ENCODE measurements around the gene PEF1. TPM values are rescaled to one million over a fixed set of nuclear protein-coding genes. Genes with fewer than 3 reads are reported as not detected.

PEF1 gene
- total and polyA plus RNA-seq, 2 of the 8 experiments (the other 6 are each of a cell fraction or from before 2014, with no cell fraction given) = 35.2 to 69.2 TPM

GRCh38 chr1:31592132-31592531 lies 52.5 kb downstream of the PEF1 start:
- H3K4me2 ChIP-seq (ENCODE audit: insufficient read depth in 1 of 2, low read depth in 2 of 2, low read length in 2 of 2) = no peak overlapping the region
- no peaks in the 10 kb centered on the region for H4K20me1 ChIP-seq (replicated peaks in 1 of 2; ENCODE audit: control insufficient read depth in 1 of 2, insufficient read depth in 2 of 2, low read length in 2 of 2)
- H3K9ac ChIP-seq (replicated peaks in 1 of 4; ENCODE audit: extremely low read depth in 1 of 4, low read depth in 3 of 4, low read length in 3 of 4) = no peak overlapping the region
- H3K23me2 ChIP-seq (ENCODE audit: low read depth, low read length) = no peaks in the 10 kb centered on the region; the same call in 1 of the 2 replicates
- no peaks in the 10 kb centered on the region for H3K36me3 ChIP-seq (ENCODE audit: control insufficient read depth in 2 of 4, insufficient read depth in 4 of 4, low read length in 3 of 4)
- no peaks in the 10 kb centered on the region for H3K9me3 ChIP-seq (ENCODE audit: insufficient read depth in 2 of 2, low read depth in 1 of 2, low read length in 1 of 2)
- H3K4me3 ChIP-seq (ENCODE audit: extremely low read depth in 1 of 4, insufficient read depth in 2 of 4, low read depth in 3 of 4, low read length in 4 of 4) = no peak overlapping the region
- CTCF ChIA-PET (ENCODE audit: partially characterized antibody) = interaction anchor here (1.0 to 3.9 kb wide), 14 partner anchors 10 to 172 kb away, joined by 3 to 62 read pairs (median 6); partner anchors contain the start of gene TINAGL1
- no peak overlapping the region for H3K56ac ChIP-seq (replicated peaks; ENCODE audit: insufficient read length, low read depth, low read length)
- H2AFZ ChIP-seq (ENCODE audit: low read length) = no peak overlapping the region
- no peak overlapping the region for H3K27ac ChIP-seq (ENCODE audit: low read depth, low read length)
- H4K5ac ChIP-seq (ENCODE audit: insufficient read length, low read depth, low read length) = no peak overlapping the region
- H2BK12ac ChIP-seq (ENCODE audit: low read depth, low read length) = no peak overlapping the region
- H3K14ac ChIP-seq (ENCODE audit: insufficient read length) = no peak overlapping the region
- no peak overlapping the region for H2AK5ac ChIP-seq (ENCODE audit: low read depth, low read length)
- no peaks in the 10 kb centered on the region for H3K79me1 ChIP-seq (ENCODE audit: low read depth, low read length)
- peak overlapping the region; percentile 62; the same call in 1 of the 2 replicates for H2BK20ac ChIP-seq (ENCODE audit: low read length)
- H2BK120ac ChIP-seq (replicated peaks; ENCODE audit: low read depth, low read length) = no peak overlapping the region
- no peak overlapping the region for H4K8ac ChIP-seq (ENCODE audit: extremely low read depth, insufficient read depth, low read length)
- no peak overlapping the region for H3K18ac ChIP-seq (ENCODE audit: extremely low read depth, low read length)
- H3K27me3 ChIP-seq (replicated peaks in 1 of 4; ENCODE audit: control insufficient read depth in 3 of 4, extremely low read depth in 1 of 4, insufficient read depth in 3 of 4, low read length in 3 of 4) = peaks cover 0 to 12% (median 5%) of the 10 kb centered on the region in 4 experiments; a peak in 4 of 7 replicates
- no peak for FAIRE-seq
- no peak overlapping the region for H2BK5ac ChIP-seq (ENCODE audit: low read depth, low read length)
- no peak overlapping the region for H4K91ac ChIP-seq (replicated peaks; ENCODE audit: insufficient read length, low read length)
- H2BK15ac ChIP-seq (ENCODE audit: low read length) = no peak overlapping the region
- no peak overlapping the region for H3K4ac ChIP-seq (replicated peaks; ENCODE audit: insufficient read length, low read depth, low read length)
- H3K4me1 ChIP-seq (replicated peaks in 1 of 4; ENCODE audit: control insufficient read depth in 3 of 4, insufficient read depth in 4 of 4, low read length in 3 of 4) = peaks cover 2 to 9% (median 6%) of the 10 kb centered on the region in 4 experiments; a peak in 6 of 7 replicates
- no peak for DNase-seq (ENCODE audit: low read depth in 1 of 2, low spot score in 2 of 2)
- H3K79me2 ChIP-seq (ENCODE audit: control insufficient read depth in 1 of 2, insufficient read depth in 2 of 2, low read length in 2 of 2) = no peaks in the 10 kb centered on the region
- H3K23ac ChIP-seq (ENCODE audit: insufficient read length) = no peak overlapping the region
- POLR2A ChIA-PET (ENCODE audit: partially characterized antibody) = interaction anchor here (1.1 to 1.9 kb wide), 2 partner anchors 27 to 43 kb away, joined by 3 to 7 read pairs; no protein-coding TSS in a partner anchor
- TF ChIP-seq JUN (IDR thresholded peaks at IDR 0.05; ENCODE audit: low read depth, low read length) (no peak), TEAD4 (IDR thresholded peaks at IDR 0.05; ENCODE audit: low read depth, low read length) (no peak), CEBPB (IDR thresholded peaks at IDR 0.05; ENCODE audit: low read depth, low read length) (no peak), POU5F1 (IDR thresholded peaks at IDR 0.05; ENCODE audit: low read depth, low read length) (no peak), CREB1 (IDR thresholded peaks at IDR 0.05) (no peak), HDAC6 (IDR thresholded peaks at IDR 0.05; ENCODE audit: low read depth, low read length) (no peak), SIRT6 (IDR thresholded peaks at IDR 0.05; ENCODE audit: low read length) (no peak), RFX5 (IDR thresholded peaks at IDR 0.05; ENCODE audit: borderline replicate concordance, low read depth, low read length) (no peak), ASH2L (IDR thresholded peaks at IDR 0.05; ENCODE audit: low read length) (no peak), EP300 (IDR thresholded peaks at IDR 0.05; ENCODE audit: borderline replicate concordance in 1 of 2, low read depth in 2 of 2, low read length in 2 of 2) (no peak), POLR2AphosphoS5 (IDR thresholded peaks at IDR 0.05; ENCODE audit: low read depth, low read length) (no peak), PHF8 (conservative IDR thresholded peaks at IDR 0.05; ENCODE audit: low read depth, low read length) (no peak), ZNF274 (IDR thresholded peaks at IDR 0.05; ENCODE audit: borderline replicate concordance, extremely low read depth, low read length) (no peak), SRF (IDR thresholded peaks at IDR 0.05; ENCODE audit: low read depth, low read length) (no peak), NANOG (IDR thresholded peaks at IDR 0.05; ENCODE audit: insufficient read depth, low read depth, low read length, poor library complexity, severe bottlenecking) (no peak)
- TF ChIP-seq, protein P1, sequence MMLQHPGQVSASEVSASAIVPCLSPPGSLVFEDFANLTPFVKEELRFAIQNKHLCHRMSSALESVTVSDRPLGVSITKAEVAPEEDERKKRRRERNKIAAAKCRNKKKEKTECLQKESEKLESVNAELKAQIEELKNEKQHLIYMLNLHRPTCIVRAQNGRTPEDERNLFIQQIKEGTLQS (IDR thresholded peaks at IDR 0.05; ENCODE audit: insufficient read depth, low read depth, low read length) = no peak
